Adipocyte (in vitro differentiated cells): ENCODE data around the gene MIOS.

Experiments
- DNase-seq: peaks from one replicate; pipeline ENCODE4 v3.0.0-alpha.2; 2015; ENCODE audit warnings: low read depth
- H3K27me3 ChIP-seq: replicated peaks from 2 replicates; pipeline ENCODE4 v1.7.0; 2013; ENCODE audit warnings: mild to moderate bottlenecking, low read length, moderate library complexity; ENCODE audit not compliant: control insufficient read depth, insufficient read depth
- H3K36me3 ChIP-seq: 2 replicates; pipeline ENCODE4 v1.7.0; 2013; ENCODE audit warnings: low read length, mild to moderate bottlenecking, moderate library complexity; ENCODE audit not compliant: control insufficient read depth, insufficient read depth, severe bottlenecking
- H3K4me1 ChIP-seq: 2 replicates; pipeline ENCODE4 v1.7.0; 2013; ENCODE audit warnings: mild to moderate bottlenecking, low read length, moderate library complexity; ENCODE audit not compliant: control insufficient read depth, insufficient read depth
- H3K4me3 ChIP-seq: 2 replicates; pipeline ENCODE4 v1.7.0; 2013; ENCODE audit warnings: mild to moderate bottlenecking, low read length, moderate library complexity
- H3K9ac ChIP-seq: 2 replicates; pipeline ENCODE4 v1.7.0; 2013; ENCODE audit warnings: mild to moderate bottlenecking, low read length, moderate library complexity
- H3K9me3 ChIP-seq: 2 replicates; pipeline ENCODE4 v1.7.0; 2013; ENCODE audit warnings: mild to moderate bottlenecking, low read length, moderate library complexity; ENCODE audit not compliant: control insufficient read depth

Gene MIOS

DNA sequence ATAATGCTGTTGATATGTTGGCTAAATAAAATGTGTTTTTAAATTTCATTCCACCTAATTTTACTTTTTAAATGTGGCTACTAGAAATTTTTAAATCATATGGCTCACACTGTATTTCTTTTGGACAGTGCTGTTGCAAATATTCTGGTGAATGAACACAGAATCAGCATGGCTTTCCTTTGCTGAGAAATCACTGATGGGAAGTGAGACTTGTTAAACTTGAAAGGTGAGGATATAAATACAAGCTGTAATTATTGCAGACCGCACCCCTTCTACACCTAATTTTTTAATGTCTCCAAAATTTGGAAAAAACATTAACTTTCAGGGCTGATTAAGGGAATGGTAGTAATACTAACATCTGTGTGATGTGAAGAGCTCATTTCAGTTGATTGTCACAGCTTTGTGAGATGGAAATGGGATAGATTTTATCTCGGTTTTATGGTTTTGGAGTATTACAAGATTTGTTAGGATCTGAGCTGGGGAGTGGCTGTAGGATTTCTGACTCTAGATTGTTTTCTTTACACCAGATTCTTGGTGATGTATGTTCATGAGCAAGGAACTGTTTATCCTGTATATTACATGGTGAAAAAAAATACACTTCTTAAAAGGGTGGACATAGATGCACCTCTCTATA is 1.3 kb downstream of the MIOS start:
- DNase-seq, result no peak
- Histone ChIP-seq H3K36me3 (peaks cover 5% of the 10 kb centered on the region), H3K4me3 (peak overlapping the region; percentile 90), H3K9ac (peak overlapping the region; percentile 89), H3K4me1 (peaks cover 26% of the 10 kb centered on the region), H3K27me3 (no peaks in the 10 kb centered on the region), H3K9me3 (no peaks in the 10 kb centered on the region)

DNA sequence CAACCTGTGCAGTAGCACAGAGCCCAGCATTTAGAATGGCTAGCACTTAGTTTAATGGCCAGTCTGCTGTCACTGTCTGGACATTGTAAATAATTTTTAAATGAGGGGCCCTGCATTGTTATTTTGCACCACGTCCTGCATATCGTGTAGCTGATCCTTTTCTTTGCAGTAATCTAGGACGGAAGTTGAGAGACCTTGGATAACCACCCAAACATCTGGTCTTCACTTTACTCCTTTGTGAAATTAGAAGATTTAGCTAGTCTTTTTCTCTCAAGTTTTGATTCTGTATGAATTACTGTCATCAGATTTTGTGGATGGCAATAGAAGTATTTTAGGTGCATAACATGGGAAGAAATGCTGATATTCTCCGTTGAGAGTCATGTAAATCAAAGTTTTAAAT is 1.9 kb downstream of the MIOS start:
- Histone ChIP-seq H3K36me3 (peaks cover 10% of the 10 kb centered on the region), H3K9ac (peak overlapping the region; percentile 89), H3K4me1 (peaks cover 22% of the 10 kb centered on the region), H3K4me3 (no peak overlapping the region), H3K9me3 (no peaks in the 10 kb centered on the region), H3K27me3 (no peaks in the 10 kb centered on the region)
- DNase-seq, result no peak

DNA sequence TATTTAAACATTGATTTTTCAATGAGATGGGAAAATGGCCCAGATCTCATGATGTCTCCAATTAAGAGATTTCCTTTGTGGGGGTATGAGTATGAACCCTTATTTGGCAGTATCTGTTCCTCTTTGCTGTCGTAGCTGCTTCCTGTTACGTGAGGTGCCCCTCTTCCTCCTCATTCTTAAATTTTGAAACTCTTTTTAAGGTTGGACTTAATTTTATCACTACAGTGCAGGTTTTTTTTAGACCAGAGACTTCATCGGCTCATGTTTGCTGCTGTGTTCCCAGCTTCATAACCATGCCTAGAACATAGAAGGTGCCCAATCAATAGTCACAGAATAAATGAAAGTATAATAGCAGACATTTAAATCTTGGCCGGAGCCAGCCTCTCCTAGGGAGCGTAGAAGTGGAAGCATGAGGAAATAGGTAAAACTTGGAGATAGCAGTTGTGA is 2.4 kb downstream of the MIOS start:
- H3K27me3 ChIP-seq, result no peaks in the 10 kb centered on the region
- peaks cover 10% of the 10 kb centered on the region for H3K36me3 ChIP-seq
- H3K9me3 ChIP-seq, result no peaks in the 10 kb centered on the region
- no peak for DNase-seq
- no peak overlapping the region for H3K4me3 ChIP-seq
- no peak overlapping the region for H3K9ac ChIP-seq
- peaks cover 17% of the 10 kb centered on the region for H3K4me1 ChIP-seq

DNA sequence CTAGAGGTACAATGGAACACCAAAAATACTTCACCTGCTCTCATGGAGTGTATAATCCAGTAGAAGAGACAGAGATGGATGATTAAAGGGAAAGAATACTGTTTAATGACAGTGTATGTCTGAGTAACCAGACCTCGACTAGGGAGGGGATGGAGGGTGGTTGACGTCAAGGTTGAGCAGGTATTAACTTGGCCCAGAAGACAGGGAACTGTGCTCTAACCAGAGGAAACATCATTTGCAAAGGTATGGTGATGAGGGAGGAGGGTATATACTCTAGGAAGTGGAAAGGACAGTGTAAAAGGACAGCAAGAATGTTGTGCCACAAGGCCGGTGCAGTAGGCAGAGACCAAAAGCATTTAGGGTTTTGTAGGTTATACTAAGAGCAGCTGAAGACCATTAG is 2.9 kb downstream of the MIOS start:
- Histone ChIP-seq H3K9ac (no peak overlapping the region), H3K27me3 (no peaks in the 10 kb centered on the region), H3K9me3 (no peaks in the 10 kb centered on the region), H3K36me3 (peaks cover 10% of the 10 kb centered on the region), H3K4me3 (no peak overlapping the region), H3K4me1 (peaks cover 13% of the 10 kb centered on the region)
- no peak for DNase-seq

DNA sequence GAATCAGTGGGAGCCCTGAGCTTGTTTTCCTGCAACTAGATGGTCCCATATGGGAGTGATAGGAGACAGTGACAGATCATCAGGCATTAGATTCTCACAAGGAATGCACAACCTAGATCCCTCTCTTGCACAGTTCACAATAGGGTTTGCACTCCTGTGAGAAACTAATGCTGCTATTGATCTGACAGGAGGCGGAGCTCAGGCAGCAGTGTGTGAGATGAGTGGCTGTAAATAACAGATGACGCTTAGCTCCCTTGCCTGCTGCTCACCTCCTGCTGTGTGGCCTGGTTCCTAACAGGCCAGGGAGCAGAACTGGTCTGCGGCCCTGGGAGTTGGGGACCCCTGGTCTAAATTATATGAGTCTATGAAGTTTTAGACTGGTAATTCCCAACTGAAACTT is 3.9 kb downstream of the MIOS start:
- Histone ChIP-seq H3K27me3 (no peaks in the 10 kb centered on the region), H3K9me3 (no peaks in the 10 kb centered on the region), H3K36me3 (peaks cover 10% of the 10 kb centered on the region), H3K4me3 (no peak overlapping the region), H3K9ac (no peak overlapping the region), H3K4me1 (peaks cover 12% of the 10 kb centered on the region)
- DNase-seq, result no peak

DNA sequence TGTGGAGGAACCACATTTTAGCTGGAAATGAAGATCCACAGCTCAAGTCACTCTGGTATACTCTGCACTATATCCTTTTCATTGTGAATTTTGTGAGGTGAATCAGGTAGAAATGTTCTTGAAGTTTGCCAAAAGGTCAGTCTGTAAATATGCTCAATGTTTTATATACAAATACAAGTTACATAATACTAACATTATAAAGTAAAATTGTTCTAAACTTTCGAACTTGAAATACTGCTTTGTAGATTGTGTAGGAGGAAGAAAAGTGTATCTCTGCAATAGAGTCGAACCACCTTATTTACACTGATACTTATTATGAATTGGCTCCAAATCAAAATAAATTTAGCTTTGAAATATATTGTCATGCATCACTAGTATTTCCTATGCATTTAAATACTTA is 7.0 kb downstream of the MIOS start:
- H3K4me3 ChIP-seq, result no peak overlapping the region
- H3K27me3 ChIP-seq, result no peaks in the 10 kb centered on the region
- H3K36me3 ChIP-seq, result peaks cover 10% of the 10 kb centered on the region
- no peaks in the 10 kb centered on the region for H3K9me3 ChIP-seq
- DNase-seq, result no peak
- H3K9ac ChIP-seq, result no peak overlapping the region
- no peaks in the 10 kb centered on the region for H3K4me1 ChIP-seq

DNA sequence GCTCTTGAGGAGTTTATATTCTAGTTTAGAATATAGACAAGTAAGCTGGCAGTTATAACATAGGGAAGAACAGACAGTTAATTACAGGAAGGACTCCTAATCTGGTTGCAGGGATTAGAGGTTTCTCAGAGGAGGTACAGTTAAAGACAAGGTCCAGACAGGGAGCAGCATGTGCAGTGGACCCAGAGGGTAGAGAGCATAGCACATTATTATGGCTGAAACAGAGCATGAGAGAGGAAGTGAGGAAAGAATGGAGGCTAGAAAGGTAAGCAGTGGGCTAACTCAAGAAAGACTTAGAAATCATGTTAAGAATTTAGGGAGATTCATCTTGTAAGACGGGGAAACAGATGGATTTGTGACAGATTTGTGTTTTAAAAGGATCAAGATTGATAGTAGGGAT is 9.7 kb downstream of the MIOS start:
- H3K36me3 ChIP-seq, result peaks cover 10% of the 10 kb centered on the region

DNA sequence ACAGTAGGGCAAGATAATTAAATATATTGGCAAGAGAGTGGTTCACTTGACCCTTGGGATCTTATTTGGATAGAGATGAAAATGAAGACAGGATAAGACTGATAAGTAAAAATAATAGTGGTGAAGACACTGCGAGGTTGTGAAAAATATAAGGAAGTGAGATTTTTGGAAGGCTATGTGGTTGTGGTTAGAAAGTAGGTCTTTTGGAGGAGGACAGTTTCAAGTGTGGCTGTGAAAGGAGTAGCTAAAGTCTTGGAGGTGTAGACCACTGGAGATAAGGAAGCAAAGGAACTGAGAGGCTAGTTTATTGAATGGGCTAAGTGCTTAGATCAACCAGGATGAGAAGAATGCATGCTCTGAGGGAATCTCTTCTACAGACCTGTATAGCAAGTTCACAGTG is 11.2 kb downstream of the MIOS start:
- H3K36me3 ChIP-seq, result peaks cover 8% of the 10 kb centered on the region
- no peak overlapping the region for H3K9ac ChIP-seq
- no peak overlapping the region for H3K4me3 ChIP-seq
- H3K27me3 ChIP-seq, result no peaks in the 10 kb centered on the region
- no peak for DNase-seq
- H3K9me3 ChIP-seq, result no peaks in the 10 kb centered on the region
- H3K4me1 ChIP-seq, result no peaks in the 10 kb centered on the region

More for the DNA sequence above, 9.7 kb downstream of the MIOS start:
- no peak overlapping the region for H3K4me3 ChIP-seq
- no peaks in the 10 kb centered on the region for H3K4me1 ChIP-seq
- no peak for DNase-seq
- H3K27me3 ChIP-seq, result no peaks in the 10 kb centered on the region
- H3K9me3 ChIP-seq, result no peaks in the 10 kb centered on the region
- no peak overlapping the region for H3K9ac ChIP-seq

DNA sequence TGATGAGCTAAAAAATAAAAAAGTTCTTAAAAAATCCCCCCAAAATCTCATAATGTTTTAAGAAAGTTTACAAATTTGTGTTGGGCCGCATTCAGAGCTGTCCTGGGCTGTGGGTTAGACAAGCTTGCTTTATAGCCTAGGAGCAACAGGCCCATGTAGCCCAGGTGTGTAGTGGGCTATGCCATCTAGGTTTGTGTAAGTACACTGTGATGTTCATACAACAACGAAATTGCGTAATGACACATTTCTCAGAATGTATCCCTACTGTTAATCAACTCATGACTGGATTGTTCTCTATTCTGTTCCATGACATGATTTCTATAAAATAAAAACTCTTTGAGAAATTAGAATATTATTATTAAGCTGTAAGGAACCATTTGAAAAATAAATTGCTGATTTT is 13.0 kb downstream of the MIOS start:
- DNase-seq, result no peak
- Histone ChIP-seq H3K27me3 (no peaks in the 10 kb centered on the region), H3K36me3 (peaks cover 6% of the 10 kb centered on the region)

DNA sequence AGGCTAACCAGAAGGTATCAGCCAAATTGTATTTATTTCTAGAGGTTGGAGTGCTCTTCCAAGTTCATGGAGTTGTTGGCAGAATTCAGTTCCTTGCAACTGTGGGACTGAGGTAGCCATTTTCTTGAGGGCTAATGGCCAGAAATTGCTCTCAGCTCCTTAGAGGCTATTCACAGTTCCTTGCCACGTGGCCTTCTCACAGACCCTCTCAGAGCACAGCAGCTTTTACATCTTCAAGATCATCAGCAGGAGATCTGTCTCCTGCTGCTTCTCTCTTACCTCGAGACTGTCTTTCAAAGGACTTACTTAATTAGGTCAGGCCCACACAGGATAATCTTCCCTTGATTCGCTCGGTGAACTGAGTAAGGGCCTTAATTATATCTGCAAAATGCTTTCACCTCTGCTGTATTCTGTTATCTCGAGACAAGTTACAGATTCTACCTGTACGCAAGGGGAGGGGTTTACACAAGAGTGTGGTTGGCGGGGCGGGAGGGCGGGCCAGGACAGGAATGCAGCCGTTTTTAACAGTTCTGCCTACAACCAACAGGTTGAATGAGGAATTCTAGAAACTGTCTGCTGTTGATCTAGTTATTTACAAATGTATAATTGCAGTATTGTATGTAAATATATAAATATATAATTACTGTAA is 15.0 kb downstream of the MIOS start:
- H3K9ac ChIP-seq, result no peak overlapping the region
- no peaks in the 10 kb centered on the region for H3K4me1 ChIP-seq
- no peak for DNase-seq
- H3K36me3 ChIP-seq, result peaks cover 6% of the 10 kb centered on the region
- no peak overlapping the region for H3K4me3 ChIP-seq
- H3K9me3 ChIP-seq, result no peaks in the 10 kb centered on the region
- no peaks in the 10 kb centered on the region for H3K27me3 ChIP-seq

More for the DNA sequence above, 13.0 kb downstream of the MIOS start:
- H3K4me3 ChIP-seq, result no peak overlapping the region
- no peaks in the 10 kb centered on the region for H3K9me3 ChIP-seq
- no peak overlapping the region for H3K9ac ChIP-seq
- no peaks in the 10 kb centered on the region for H3K4me1 ChIP-seq

DNA sequence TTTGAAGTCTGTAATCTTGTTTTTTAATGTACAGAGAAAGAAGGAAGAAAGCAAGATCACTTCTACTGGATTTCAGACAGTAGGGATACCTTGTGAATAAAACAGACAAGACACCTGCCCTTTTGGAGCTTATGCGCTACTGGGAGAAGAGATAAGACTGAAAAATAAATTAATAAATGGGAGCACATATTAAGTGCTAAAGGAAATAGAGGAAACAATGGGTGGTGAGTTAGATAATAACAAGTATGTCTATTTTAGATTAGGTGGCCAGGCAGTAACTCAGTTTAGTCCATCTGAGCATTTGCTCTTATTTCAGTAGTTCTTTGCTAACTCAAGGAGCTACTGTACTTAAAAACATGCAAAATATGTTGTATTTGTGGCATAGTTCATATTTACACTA is 15.9 kb downstream of the MIOS start:
- no peaks in the 10 kb centered on the region for H3K27me3 ChIP-seq
- no peak overlapping the region for H3K9ac ChIP-seq
- no peaks in the 10 kb centered on the region for H3K4me1 ChIP-seq
- H3K36me3 ChIP-seq, result peaks cover 6% of the 10 kb centered on the region
- H3K9me3 ChIP-seq, result no peaks in the 10 kb centered on the region
- no peak for DNase-seq
- no peak overlapping the region for H3K4me3 ChIP-seq

DNA sequence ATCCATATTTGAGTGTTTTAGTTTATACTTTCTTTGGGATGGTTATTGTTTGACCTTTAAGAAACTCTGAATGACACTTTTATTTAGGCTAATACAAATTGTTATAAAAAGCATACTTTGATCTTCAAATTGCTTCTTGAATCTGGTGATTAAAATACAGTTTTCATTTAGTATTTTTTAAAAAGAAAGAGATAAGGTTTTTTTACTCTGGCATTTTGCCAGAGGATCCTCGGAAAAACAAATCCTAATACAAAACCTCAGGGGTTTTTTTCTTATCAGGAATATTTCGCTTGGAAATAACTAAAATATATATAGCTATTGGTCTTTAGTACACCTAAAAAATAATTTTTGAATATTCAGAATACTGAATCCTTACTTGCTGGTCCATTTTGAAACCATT is 17.0 kb downstream of the MIOS start:
- no peak overlapping the region for H3K4me3 ChIP-seq
- DNase-seq, result no peak
- no peaks in the 10 kb centered on the region for H3K27me3 ChIP-seq
- no peak overlapping the region for H3K9ac ChIP-seq
- no peaks in the 10 kb centered on the region for H3K9me3 ChIP-seq
- H3K4me1 ChIP-seq, result no peaks in the 10 kb centered on the region
- peaks cover 6% of the 10 kb centered on the region for H3K36me3 ChIP-seq
